ENCODE data around the gene FAM83E. TPM values are rescaled to one million over a fixed set of nuclear protein-coding genes. Genes with fewer than 3 reads are reported as not detected.
A peak's percentile ranks its signal among the peaks of the same experiment; 100 is the strongest.

Gene FAM83E
- total and polyA plus RNA-seq, 2 experiments from 2014 or later, result 1.0 to 2.3 TPM

DNA sequence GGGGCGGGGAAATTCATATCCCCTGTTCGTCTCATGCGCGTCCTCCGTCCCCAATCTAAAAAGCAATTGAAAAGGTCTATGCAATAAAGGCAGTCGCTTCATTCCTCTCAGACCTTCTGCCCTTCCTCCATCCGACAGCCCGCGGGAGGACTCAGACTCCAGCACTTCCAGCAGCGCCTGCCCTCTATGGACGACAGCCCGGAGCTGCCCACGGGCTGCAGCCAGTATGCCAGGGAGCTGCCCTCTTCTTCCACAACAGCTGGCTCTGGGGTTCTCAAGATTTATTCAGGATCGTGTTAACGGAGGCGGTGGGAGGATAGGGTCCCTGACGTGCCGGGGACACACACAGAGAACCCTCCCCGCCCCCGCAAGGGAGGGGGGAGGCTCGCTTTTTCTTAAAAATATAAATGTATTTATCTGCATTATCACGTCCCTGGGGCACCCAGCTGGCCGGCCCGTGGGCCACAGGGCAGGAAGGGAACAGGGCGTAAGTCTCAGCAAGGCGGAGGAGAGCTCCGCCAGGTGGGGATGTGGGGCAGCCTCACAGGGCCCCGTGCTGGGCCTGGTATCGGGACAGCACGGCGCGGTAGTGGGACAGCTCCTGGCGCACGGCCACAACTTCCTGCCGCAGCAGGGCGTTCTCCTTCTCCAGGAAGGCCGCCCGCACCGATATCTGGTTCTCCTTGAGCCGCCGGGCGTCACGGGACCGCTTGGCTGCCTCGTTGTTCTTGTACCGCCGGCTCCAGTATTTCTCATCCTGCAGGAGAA, 15.6 kb upstream of the FAM83E start (continued):
- TF ChIP-seq ZNF462 (CRISPR knock-in tag; IDR thresholded peaks at IDR 0.05) (no peak), JUNB (IDR thresholded peaks at IDR 0.05; ENCODE audit: unreplicated experiment) (no peak), EZH2 (IDR thresholded peaks at IDR 0.05; ENCODE audit: low read depth, unreplicated experiment) (no peak), CREB1 (CRISPR knock-in tag; IDR thresholded peaks at IDR 0.05; ENCODE audit: low read depth) (no peak)

GRCh38 chr19:48629599-48630295, 14.9 kb upstream of the FAM83E start:
- no peaks in the 10 kb centered on the region for H3K36me3 ChIP-seq (ENCODE audit: insufficient read depth)
- H3K9me3 Mint-ChIP-seq, result no peaks in the 10 kb centered on the region; the same call in 1 of the 3 replicates
- peak; percentile 78 for ATAC-seq
- H3K27ac ChIP-seq (ENCODE audit: low read depth), result peak overlapping the region; percentile 97
- H3K4me1 Mint-ChIP-seq, result peaks cover 35% of the 10 kb centered on the region
- peaks cover 31% of the 10 kb centered on the region for H3F3A ChIP-seq (replicated peaks; ENCODE audit: low read depth)
- H3K27me3 Mint-ChIP-seq (ENCODE audit: insufficient read depth, low read depth, poor library complexity), result peaks cover 31% of the 10 kb centered on the region
- peaks cover 13% of the 10 kb centered on the region for H4K20me1 ChIP-seq (replicated peaks; ENCODE audit: insufficient read depth)
- H3K4me3 ChIP-seq, result peak overlapping the region; percentile 64
- TF ChIP-seq POLR2AphosphoS5 (IDR thresholded peaks at IDR 0.05; ENCODE audit: low read depth) (peak; percentile 36; the same call in 1 of the 2 replicates), CREB1 (CRISPR knock-in tag; IDR thresholded peaks at IDR 0.05; ENCODE audit: low read depth) (peak; percentile 73), EZH2phosphoT487 (IDR thresholded peaks at IDR 0.05; ENCODE audit: unreplicated experiment) (no peak), STAT1 (IDR thresholded peaks at IDR 0.05; ENCODE audit: unreplicated experiment) (no peak), JUNB (IDR thresholded peaks at IDR 0.05; ENCODE audit: unreplicated experiment) (no peak), NANOG (IDR thresholded peaks at IDR 0.05; ENCODE audit: borderline replicate concordance) (no peak), EZH2 (IDR thresholded peaks at IDR 0.05; ENCODE audit: low read depth, unreplicated experiment) (no peak), ZNF114 (CRISPR knock-in tag; IDR thresholded peaks at IDR 0.05) (no peak)
- TF ChIP-seq, protein P1, sequence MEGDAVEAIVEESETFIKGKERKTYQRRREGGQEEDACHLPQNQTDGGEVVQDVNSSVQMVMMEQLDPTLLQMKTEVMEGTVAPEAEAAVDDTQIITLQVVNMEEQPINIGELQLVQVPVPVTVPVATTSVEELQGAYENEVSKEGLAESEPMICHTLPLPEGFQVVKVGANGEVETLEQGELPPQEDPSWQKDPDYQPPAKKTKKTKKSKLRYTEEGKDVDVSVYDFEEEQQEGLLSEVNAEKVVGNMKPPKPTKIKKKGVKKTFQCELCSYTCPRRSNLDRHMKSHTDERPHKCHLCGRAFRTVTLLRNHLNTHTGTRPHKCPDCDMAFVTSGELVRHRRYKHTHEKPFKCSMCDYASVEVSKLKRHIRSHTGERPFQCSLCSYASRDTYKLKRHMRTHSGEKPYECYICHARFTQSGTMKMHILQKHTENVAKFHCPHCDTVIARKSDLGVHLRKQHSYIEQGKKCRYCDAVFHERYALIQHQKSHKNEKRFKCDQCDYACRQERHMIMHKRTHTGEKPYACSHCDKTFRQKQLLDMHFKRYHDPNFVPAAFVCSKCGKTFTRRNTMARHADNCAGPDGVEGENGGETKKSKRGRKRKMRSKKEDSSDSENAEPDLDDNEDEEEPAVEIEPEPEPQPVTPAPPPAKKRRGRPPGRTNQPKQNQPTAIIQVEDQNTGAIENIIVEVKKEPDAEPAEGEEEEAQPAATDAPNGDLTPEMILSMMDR (conservative IDR thresholded peaks at IDR 0.05; ENCODE audit: low read depth in 2 of 2), result no peak
- peak overlapping the region; percentile 89 for H3K4me2 ChIP-seq
- H3K9me2 ChIP-seq (ENCODE audit: insufficient read depth), result no peaks in the 10 kb centered on the region
- H3K36me3 Mint-ChIP-seq (ENCODE audit: low read depth), result peaks cover 7% of the 10 kb centered on the region; the same call in 2 of the 3 replicates
- peak overlapping the region; percentile 69 for H3K4me3 Mint-ChIP-seq
- no peaks in the 10 kb centered on the region for H3K27me3 ChIP-seq (ENCODE audit: insufficient read depth)
- DNase-seq (ENCODE audit: low spot score), result peak; percentile 99
- peaks cover 8% of the 10 kb centered on the region for H3K79me2 ChIP-seq (replicated peaks; ENCODE audit: insufficient read depth)
- H2AFZ ChIP-seq, result no peak overlapping the region
- peak overlapping the region; percentile 95 for H3K27ac Mint-ChIP-seq
- peaks cover 28% of the 10 kb centered on the region for H3K4me1 ChIP-seq (ENCODE audit: insufficient read depth)
